ENCODE data around the gene SFMBT2.
"Not testable (repeated sequence)": the region's sequence is repeated elsewhere in the genome, so short reads cannot be mapped to it uniquely, and the experiment has no call there.

Gene SFMBT2

GRCh38 chr10:7184116-7184515 lies 226.7 kb downstream of the SFMBT2 start:
- DNase-seq (ENCODE audit: low read depth), result not testable (repeated sequence)

GRCh38 chr10:7182327-7182726 lies 228.5 kb downstream of the SFMBT2 start:
- not testable (repeated sequence) for DNase-seq (ENCODE audit: low read depth)

GRCh38 chr10:7181420-7181819 lies 229.4 kb downstream of the SFMBT2 start:
- DNase-seq (ENCODE audit: low read depth), result no peak

GRCh38 chr10:7179536-7179935 lies 231.3 kb downstream of the SFMBT2 start:
- no peak for DNase-seq (ENCODE audit: low read depth)

GRCh38 chr10:7173948-7174347 lies 236.9 kb downstream of the SFMBT2 start:
- no peak for DNase-seq (ENCODE audit: low read depth)

GRCh38 chr10:7171825-7172224 lies 239.0 kb downstream of the SFMBT2 start:
- no peak for DNase-seq (ENCODE audit: low read depth)

- no peak for DNase-seq (ENCODE audit: low read depth)
Observed at GRCh38 chr10:7170626-7171322, 240.1 kb downstream of the SFMBT2 start.

GRCh38 chr10:7168414-7168813 lies 242.4 kb downstream of the SFMBT2 start:
- no peak for DNase-seq (ENCODE audit: low read depth)

- no peak for DNase-seq (ENCODE audit: low read depth)
Observed at GRCh38 chr10:7165500-7166177, 245.2 kb downstream of the SFMBT2 start.

GRCh38 chr10:7164955-7165354 lies 245.9 kb downstream of the SFMBT2 start:
- DNase-seq (ENCODE audit: low read depth), result no peak

- no peak for DNase-seq (ENCODE audit: low read depth)
Observed at GRCh38 chr10:7162331-7162730, 248.5 kb downstream of the SFMBT2 start.

GRCh38 chr10:7161484-7162250 lies 249.2 kb downstream of the SFMBT2 start:
- no peak for DNase-seq (ENCODE audit: low read depth)

- no peak for DNase-seq (ENCODE audit: low read depth)
Observed at GRCh38 chr10:7159928-7160327, 250.9 kb downstream of the SFMBT2 start.

GRCh38 chr10:7159517-7159916 lies 251.3 kb downstream of the SFMBT2 start:
- no peak for DNase-seq (ENCODE audit: low read depth)

- no peak for DNase-seq (ENCODE audit: low read depth)
Observed at GRCh38 chr10:7157091-7157490, 253.7 kb downstream of the SFMBT2 start.

GRCh38 chr10:7153750-7154149 lies 257.1 kb downstream of the SFMBT2 start:
- DNase-seq (ENCODE audit: low read depth), result no peak

- no peak for DNase-seq (ENCODE audit: low read depth)
Observed at GRCh38 chr10:7152982-7153381, 257.9 kb downstream of the SFMBT2 start.

GRCh38 chr10:7152341-7152740 lies 258.5 kb downstream of the SFMBT2 start:
- no peak for DNase-seq (ENCODE audit: low read depth)

- no peak for DNase-seq (ENCODE audit: low read depth)
Observed at GRCh38 chr10:7151538-7151937, 259.3 kb downstream of the SFMBT2 start.

GRCh38 chr10:7150349-7150748 lies 260.5 kb downstream of the SFMBT2 start:
- DNase-seq (ENCODE audit: low read depth), result no peak

- no peak for DNase-seq (ENCODE audit: low read depth)
Observed at GRCh38 chr10:7146189-7146588, 264.6 kb downstream of the SFMBT2 start.

- no peak for DNase-seq (ENCODE audit: low read depth)
Observed at GRCh38 chr10:7136016-7136415, 274.8 kb downstream of the SFMBT2 start.

GRCh38 chr10:7135188-7135587 lies 275.6 kb downstream of the SFMBT2 start:
- DNase-seq (ENCODE audit: low read depth), result no peak
